ENCODE data around the gene FTO. TPM values are rescaled to one million over a fixed set of nuclear protein-coding genes. Genes with fewer than 3 reads are reported as not detected.
A peak's percentile ranks its signal among the peaks of the same experiment; 100 is the strongest.

The FTO gene
- total RNA-seq, 1 donor: 135 TPM

- H3K4me3 ChIP-seq (ENCODE audit: low read depth, low read length): no peak overlapping the region
- no peak for TF ChIP-seq CTCF (IDR thresholded peaks at IDR 0.05; ENCODE audit: insufficient read depth, low read length)
- peak; percentile 50 for DNase-seq (ENCODE audit: low read depth)
Observed at GRCh38 chr16:54171626-54172537, 467.9 kb downstream of the FTO start.

GRCh38 chr16:54173490-54173889 lies 469.5 kb downstream of the FTO start:
- H3K4me3 ChIP-seq (ENCODE audit: low read depth, low read length): no peak overlapping the region
- DNase-seq (ENCODE audit: low read depth): no peak
- TF ChIP-seq CTCF (IDR thresholded peaks at IDR 0.05; ENCODE audit: insufficient read depth, low read length): no peak

- no peak overlapping the region for H3K4me3 ChIP-seq (ENCODE audit: low read depth, low read length)
- no peak for DNase-seq (ENCODE audit: low read depth)
- TF ChIP-seq CTCF (IDR thresholded peaks at IDR 0.05; ENCODE audit: insufficient read depth, low read length): no peak
Observed at GRCh38 chr16:54174201-54174600, 470.2 kb downstream of the FTO start.

GRCh38 chr16:54174750-54175149 lies 470.8 kb downstream of the FTO start:
- no peak for TF ChIP-seq CTCF (IDR thresholded peaks at IDR 0.05; ENCODE audit: insufficient read depth, low read length)
- no peak for DNase-seq (ENCODE audit: low read depth)
- H3K4me3 ChIP-seq (ENCODE audit: low read depth, low read length): no peak overlapping the region

- H3K4me3 ChIP-seq (ENCODE audit: low read depth, low read length): no peak overlapping the region
- DNase-seq (ENCODE audit: low read depth): no peak
- TF ChIP-seq CTCF (IDR thresholded peaks at IDR 0.05; ENCODE audit: insufficient read depth, low read length): no peak
Observed at GRCh38 chr16:54175169-54175551, 471.2 kb downstream of the FTO start.

- DNase-seq (ENCODE audit: low read depth): no peak
- no peak for TF ChIP-seq CTCF (IDR thresholded peaks at IDR 0.05; ENCODE audit: insufficient read depth, low read length)
- no peak overlapping the region for H3K4me3 ChIP-seq (ENCODE audit: low read depth, low read length)
Observed at GRCh38 chr16:54175552-54176375, 471.8 kb downstream of the FTO start.

All from fibroblast of the aortic adventitia (primary cell).